A549 (cell line): ENCODE results near the gene PLEKHA4.

Source experiments
- CHD4 ChIP-seq: fragments of 200-600 bp; sonication (generic); IDR thresholded peaks from 2 replicates; pipeline ENCODE4 v1.6.1; 2016; ENCODE audit warnings: antibody characterized with exemption, mild to moderate bottlenecking, borderline replicate concordance
- CTCF ChIP-seq: fragments of >200 bp; sonication (Bioruptor Twin); formaldehyde crosslinking; IDR thresholded peaks from 3 replicates; pipeline ENCODE4 v1.5.1; 2016
- E2F6 ChIP-seq: IDR thresholded peaks from 2 replicates; pipeline ENCODE4 v1.6.1; 2012; ENCODE audit warnings: low read depth, borderline replicate concordance
- EP300 ChIP-seq, 2 experiments: fragments of >200 bp; sonication (Bioruptor Twin); formaldehyde crosslinking; IDR thresholded peaks; 2 replicates in 1 of 2; 3 replicates in 1 of 2; pipeline ENCODE4 v1.6.1; 2016 to 2017
- GATA3 ChIP-seq: IDR thresholded peaks from 2 replicates; pipeline ENCODE4 v1.6.1; 2012; ENCODE audit warnings: borderline replicate concordance
- JUN ChIP-seq, 2 experiments: fragments of >200 bp; sonication (Bioruptor Twin); formaldehyde crosslinking; IDR thresholded peaks; 2 replicates in 1 of 2; 3 replicates in 1 of 2; pipeline ENCODE4 v1.6.1; 2016 to 2017
- MAX ChIP-seq: IDR thresholded peaks from 2 replicates; pipeline ENCODE4 v1.6.1; 2012
- NR3C1 ChIP-seq: fragments of >200 bp; sonication (Bioruptor Twin); formaldehyde crosslinking; IDR thresholded peaks from 3 replicates; pipeline ENCODE4 v1.6.1; 2017
- PBX3 ChIP-seq: IDR thresholded peaks from 2 replicates; pipeline ENCODE4 v1.6.1; 2012
- PHF8 ChIP-seq: fragments of 200-600 bp; sonication (generic); IDR thresholded peaks from 2 replicates; pipeline ENCODE4 v1.6.1; 2016; ENCODE audit warnings: low read depth, mild to moderate bottlenecking, antibody characterized with exemption, moderate library complexity, borderline replicate concordance
- POLR2A ChIP-seq: IDR thresholded peaks from 2 replicates; pipeline ENCODE4 v1.6.1; 2012; ENCODE audit warnings: mild to moderate bottlenecking, low read length
- REST ChIP-seq: fragments of 200-600 bp; sonication (generic); IDR thresholded peaks from 2 replicates; pipeline ENCODE4 v1.6.1; 2016; ENCODE audit warnings: antibody characterized with exemption, mild to moderate bottlenecking, moderate library complexity
- RFX5 ChIP-seq: fragments of 450-650 bp; IDR thresholded peaks from 2 replicates; pipeline ENCODE4 v1.7.1; 2014; ENCODE audit warnings: antibody characterized with exemption, mild to moderate bottlenecking, moderate library complexity
- RNF2 ChIP-seq: fragments of 200-600 bp; sonication (generic); IDR thresholded peaks from 2 replicates; pipeline ENCODE4 v1.6.1; 2016; ENCODE audit warnings: low read depth, mild to moderate bottlenecking, antibody characterized with exemption, moderate library complexity, borderline replicate concordance

- no peak for TF ChIP-seq CTCF
- no peak for TF ChIP-seq NR3C1
- no peak for TF ChIP-seq REST
- no peak for TF ChIP-seq GATA3
- TF ChIP-seq CHD4: no peak
- TF ChIP-seq MAX: no peak
- no peak for TF ChIP-seq PBX3
- peak in 1 of 2 experiments; percentile 47; a peak in 1 of 5 replicates for TF ChIP-seq EP300 (IDR thresholded peaks at IDR 0.05)
- TF ChIP-seq PHF8: no peak
- no peak for TF ChIP-seq POLR2A
- no peak for TF ChIP-seq E2F6
- TF ChIP-seq JUN (IDR thresholded peaks at IDR 0.05): peak in 1 of 2 experiments; percentile 40; a peak in 1 of 5 replicates
- TF ChIP-seq RFX5: no peak
- TF ChIP-seq RNF2: no peak
Measured at GRCh38 chr19:48819366-48819816, 49.0 kb downstream of the PLEKHA4 start.
